CD1c-positive myeloid dendritic cell (primary cell): Measurements from ENCODE around the gene GTF2F2.
A peak's percentile ranks its signal among the peaks of the same experiment; 100 is the strongest.
"Not testable (repeated sequence)": the region's sequence is repeated elsewhere in the genome, so short reads cannot be mapped to it uniquely, and the experiment has no call there.

Source experiments
- DNase-seq: peaks from one replicate; pipeline ENCODE4 v3.0.0-alpha.2; 2016; ENCODE audit errors: extremely low spot score

The GTF2F2 gene

GRCh38 chr13:45218689-45219088 lies 98.4 kb downstream of the GTF2F2 start:
- no peak for DNase-seq

DNA sequence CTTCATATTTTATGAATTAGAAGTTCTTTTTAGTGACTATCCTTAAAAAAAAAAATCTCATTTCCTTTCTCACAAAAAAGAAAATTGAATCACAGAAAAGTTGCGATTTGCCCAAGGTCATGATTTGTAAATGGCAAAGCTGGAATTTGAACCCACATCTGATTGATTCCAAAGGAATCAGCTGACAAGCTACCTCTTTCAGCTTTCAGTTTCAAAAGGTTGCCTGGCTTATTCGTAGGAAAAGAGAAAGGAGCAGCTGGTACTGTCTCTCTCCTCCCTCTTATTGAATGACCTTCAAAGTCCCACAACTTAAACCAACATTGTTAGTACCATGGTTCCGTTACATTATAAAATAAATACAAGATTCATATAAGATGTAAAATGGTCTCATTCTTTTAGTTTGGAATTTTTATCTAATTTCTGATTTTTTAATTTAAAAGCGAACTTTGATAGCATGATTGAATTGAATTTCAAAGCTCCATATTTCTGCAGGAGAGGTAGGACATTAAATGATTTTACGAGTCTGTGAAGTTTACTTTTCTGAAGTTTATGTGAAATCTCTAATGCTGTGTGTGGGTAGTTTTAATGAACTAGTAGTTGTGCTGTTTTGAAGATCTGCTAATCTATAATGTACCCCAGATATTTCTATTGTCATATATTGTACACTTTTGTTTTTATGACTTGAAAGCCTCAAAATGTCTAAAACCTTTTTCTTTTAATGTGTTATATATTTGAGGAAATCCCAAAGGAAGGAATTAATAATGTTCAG lies 99.0 kb downstream of the GTF2F2 start:
- DNase-seq, result peak; percentile 7

- peak; percentile 67 for DNase-seq
Measured at GRCh38 chr13:45219938-45220375, 99.6 kb downstream of the GTF2F2 start.

- DNase-seq, result no peak
Measured at GRCh38 chr13:45220403-45220802, 100.1 kb downstream of the GTF2F2 start.

DNA sequence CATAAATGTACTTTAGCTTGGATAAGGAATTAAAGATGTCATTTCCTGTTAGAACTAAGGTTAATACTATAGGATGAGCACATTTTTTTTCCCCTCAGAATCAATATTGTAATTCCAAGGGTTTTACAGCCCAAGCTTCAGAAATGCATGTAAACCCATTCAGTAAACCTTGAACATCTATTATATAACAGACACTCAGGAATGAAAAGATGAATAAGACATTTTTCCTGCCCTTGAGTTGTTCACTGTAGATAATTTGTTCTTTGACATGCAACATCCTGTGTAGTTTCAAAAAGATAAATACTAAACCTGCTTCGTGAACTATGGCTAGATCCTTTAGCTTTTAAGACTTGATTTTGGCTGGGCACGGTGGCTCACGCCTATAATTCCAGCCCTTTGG lies 102.2 kb downstream of the GTF2F2 start:
- DNase-seq, result no peak

DNA sequence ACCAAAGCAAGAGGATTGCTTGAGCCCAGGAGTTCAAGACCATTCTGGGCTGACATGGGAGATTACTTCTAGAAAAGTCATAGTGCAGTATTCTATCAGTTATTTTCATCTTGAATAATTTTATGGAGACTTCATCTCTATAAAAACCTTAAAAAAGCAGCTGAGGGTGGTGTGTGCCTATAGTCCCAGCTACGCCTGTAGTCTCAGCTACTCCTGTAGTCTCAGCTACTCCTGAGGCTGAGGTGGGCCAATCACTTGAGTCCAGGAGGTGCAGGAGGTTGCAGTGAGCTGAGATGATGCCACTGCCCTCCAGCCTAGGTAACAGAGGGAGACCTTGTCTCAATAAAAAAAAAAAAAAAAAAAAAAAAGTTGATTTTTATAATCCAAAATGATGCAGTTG lies 102.6 kb downstream of the GTF2F2 start:
- no peak for DNase-seq

- DNase-seq, result no peak
Measured at GRCh38 chr13:45224176-45224575, 103.9 kb downstream of the GTF2F2 start.

GRCh38 chr13:45225370-45225769 lies 105.1 kb downstream of the GTF2F2 start:
- no peak for DNase-seq

DNA sequence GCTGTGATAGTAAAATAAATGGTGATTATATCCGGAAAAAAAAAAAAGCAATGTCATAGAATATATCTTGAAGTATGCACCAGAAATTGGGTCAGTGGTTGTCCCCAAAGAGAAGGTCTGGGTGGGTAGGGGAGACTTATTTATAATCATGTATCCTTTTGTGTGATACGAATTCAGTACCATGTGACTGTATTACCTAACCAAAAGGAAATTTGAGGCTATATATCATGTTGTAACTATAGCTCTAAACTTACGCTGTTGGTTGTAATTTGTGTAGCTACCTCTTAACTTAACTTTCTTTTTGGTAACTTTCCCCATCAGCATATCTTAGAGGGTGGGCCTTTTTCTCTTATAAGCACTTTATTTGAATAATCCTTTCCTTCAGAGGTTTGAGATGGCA lies 105.7 kb downstream of the GTF2F2 start:
- no peak for DNase-seq

GRCh38 chr13:45228002-45228401 lies 107.7 kb downstream of the GTF2F2 start:
- DNase-seq, result no peak

DNA sequence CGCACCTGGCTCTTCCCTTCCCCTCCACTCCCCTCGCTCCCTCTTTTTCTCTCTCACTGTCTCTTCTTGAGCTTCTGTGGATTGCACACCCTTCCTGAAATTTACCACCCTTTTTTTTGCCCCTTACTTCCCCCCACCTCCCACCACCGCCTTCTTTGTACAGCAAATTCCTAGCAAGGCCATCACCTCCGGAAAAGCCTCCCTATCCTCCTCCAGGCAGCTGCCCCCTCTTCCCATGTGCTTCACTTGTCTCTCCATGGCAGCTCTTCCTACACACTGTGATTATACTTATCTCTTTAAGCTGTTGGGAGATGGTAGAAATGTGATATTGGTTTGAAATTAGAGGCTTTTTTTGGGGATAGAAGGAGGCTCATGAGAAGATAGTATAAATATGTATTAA lies 108.9 kb downstream of the GTF2F2 start:
- DNase-seq, result no peak

- no peak for DNase-seq
Measured at GRCh38 chr13:45231305-45231704, 111.0 kb downstream of the GTF2F2 start.

GRCh38 chr13:45231722-45232121 lies 111.4 kb downstream of the GTF2F2 start:
- DNase-seq, result no peak

GRCh38 chr13:45232591-45232990 lies 112.3 kb downstream of the GTF2F2 start:
- no peak for DNase-seq

DNA sequence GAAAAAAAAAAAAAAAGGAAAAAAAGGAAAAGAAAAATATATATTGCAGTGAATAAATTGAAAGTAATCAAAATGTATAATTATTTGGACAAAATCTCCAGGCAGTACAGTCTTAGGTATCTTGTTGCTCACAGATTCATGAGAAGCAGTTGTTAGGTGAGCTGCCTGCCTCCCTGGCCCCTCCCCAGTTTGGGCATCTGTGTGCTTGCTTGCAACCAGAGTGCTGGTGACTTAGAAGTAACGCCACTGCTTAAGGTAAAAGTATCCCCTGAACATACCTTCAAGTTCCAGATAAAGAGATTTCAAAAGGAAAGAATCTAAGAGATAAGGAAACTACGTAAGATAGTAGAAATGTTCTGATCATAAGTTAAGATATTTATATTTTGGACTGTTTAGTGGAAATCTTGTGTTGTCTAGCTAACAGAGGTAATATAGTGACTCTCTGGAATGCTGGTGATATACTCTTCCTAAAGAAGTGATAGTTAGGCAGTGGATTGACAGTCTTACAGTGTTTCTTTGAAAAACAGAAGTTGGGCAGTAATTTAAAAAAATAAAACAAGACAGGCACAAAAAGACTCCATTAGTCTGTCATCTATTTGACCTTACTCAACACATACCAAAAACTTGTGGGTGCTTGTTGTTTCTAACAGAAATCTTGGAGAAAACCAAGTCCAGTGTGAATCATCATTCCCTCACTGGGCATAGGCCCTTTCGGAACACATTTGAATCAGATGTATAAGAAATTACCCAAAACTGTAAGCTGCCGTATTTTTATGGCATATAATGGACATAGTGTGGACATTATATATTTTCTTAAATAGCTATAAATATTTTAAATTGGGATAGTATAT lies 118.9 kb downstream of the GTF2F2 start:
- DNase-seq, result no peak

DNA sequence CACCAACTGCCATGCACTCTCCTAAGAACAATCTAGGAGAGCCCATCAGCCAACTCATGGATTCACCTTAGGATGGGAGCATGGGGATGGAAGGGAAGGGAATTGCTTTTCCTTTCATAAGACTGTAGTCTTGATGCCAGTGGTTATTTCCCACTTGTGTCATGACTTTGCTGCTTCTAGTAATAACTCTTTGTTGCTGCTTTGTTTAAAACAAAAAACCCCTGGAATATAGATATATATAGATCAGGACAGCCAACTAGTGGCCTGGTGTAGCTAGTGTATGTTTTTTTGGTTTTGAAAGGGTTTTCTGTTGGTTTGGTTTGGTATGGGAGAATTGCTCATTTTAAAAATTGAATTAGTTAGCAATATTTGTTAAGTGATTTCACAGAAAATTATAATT lies 119.8 kb downstream of the GTF2F2 start:
- DNase-seq, result no peak

DNA sequence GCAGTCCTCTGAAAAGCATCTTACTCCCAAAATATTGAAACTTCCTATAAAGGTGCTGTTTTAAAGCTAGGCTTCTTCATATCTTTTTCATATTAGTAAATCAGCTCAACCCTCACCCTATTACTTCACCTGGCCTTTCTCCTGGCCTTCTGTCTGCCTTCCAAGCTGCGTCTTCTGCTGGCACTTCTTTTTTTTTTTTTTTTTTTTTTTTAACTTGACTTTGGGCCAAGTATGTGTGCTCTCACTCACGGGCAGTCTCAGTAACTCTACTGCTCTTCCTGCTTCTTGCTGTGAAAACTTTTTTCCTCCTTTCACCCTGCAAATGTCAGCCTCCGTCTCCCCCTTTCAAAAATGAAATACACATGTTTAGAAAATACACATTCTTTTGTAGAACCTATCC lies 121.8 kb downstream of the GTF2F2 start:
- no peak for DNase-seq

GRCh38 chr13:45242524-45242923 lies 122.2 kb downstream of the GTF2F2 start:
- no peak for DNase-seq

GRCh38 chr13:45243077-45243476 lies 122.8 kb downstream of the GTF2F2 start:
- no peak for DNase-seq

- DNase-seq, result not testable (repeated sequence)
Measured at GRCh38 chr13:45244736-45245135, 124.4 kb downstream of the GTF2F2 start.

DNA sequence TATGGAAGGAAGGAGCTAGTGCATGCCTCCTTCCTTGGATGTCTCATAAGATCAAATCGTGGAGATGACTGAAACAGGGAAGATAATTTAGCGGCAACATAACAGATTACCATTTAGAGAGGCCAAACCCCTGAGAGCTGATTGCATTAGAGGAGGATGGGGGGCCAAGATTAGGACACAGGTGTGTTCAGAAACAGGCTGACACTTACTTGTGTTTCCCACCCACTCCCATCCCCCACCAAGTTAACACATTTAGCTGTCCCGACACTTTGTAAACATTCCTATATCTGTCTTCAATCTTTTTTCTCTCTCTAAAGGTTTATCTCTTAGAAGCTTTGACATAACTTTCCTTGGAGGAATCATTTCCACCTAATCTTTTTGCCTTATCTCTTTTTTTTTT lies 129.4 kb downstream of the GTF2F2 start:
- no peak for DNase-seq

DNA sequence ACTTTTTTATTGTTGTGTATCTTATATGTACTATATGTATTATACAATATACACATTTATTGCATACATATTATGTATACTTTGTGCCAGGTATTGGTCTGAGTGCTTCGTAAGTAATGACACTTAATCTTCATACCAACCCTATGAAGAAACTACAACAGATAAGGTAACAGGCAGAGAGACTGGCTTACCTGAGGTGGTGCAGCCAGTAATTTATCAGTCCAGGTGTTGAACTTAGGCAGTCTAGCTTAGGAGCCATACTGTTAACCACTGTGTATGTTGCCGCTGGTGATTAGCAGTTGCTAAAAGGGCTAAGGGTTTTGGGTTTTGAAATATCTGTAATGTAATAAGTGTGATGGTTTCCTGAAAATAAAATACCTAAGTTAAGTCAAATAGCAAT lies 134.1 kb downstream of the GTF2F2 start:
- no peak for DNase-seq
